H1 (cell line): ENCODE data around the gene ABCD1. TPM values are rescaled to one million over a fixed set of nuclear protein-coding genes. Genes with fewer than 3 reads are reported as not detected.

Experiments
- CTCF ChIA-PET: fragments of 300-600 bp; sonication (Branson Sonifier 250); formaldehyde crosslinking; loops from one replicate; lab custom pipeline; 2021; ENCODE audit not compliant: partially characterized antibody; lab: Charles Lee
- POLR2A ChIA-PET: fragments of 300-600 bp; sonication (Branson Sonifier 250); formaldehyde crosslinking; loops from one replicate; lab custom pipeline; 2021; ENCODE audit warnings: inconsistent platforms; ENCODE audit not compliant: partially characterized antibody; lab: Charles Lee
- DNase-seq, 2 experiments: peaks; one replicate each; pipeline versions ENCODE4 v3.0.0 to v3.0.0-alpha.2; 2010 to 2022; ENCODE audit warnings: low spot score in 2 of 2, low read depth in 1 of 2, mixed read lengths in 1 of 2
- FAIRE-seq: peaks from 2 replicates; lab custom pipeline; 2011; peaks lifted over from hg19 to GRCh38; lab: Jason Lieb, UNC
- H2AFZ ChIP-seq: 2 replicates; pipeline ENCODE4 v1.8.1; 2012; ENCODE audit warnings: low read length, inconsistent platforms
- H2AK5ac ChIP-seq: 2 replicates; pipeline ENCODE4 v1.6.1; 2013; ENCODE audit warnings: low read depth, low read length
- H2BK120ac ChIP-seq: replicated peaks from 2 replicates; pipeline ENCODE3; 2013; ENCODE audit warnings: low read depth, low read length, inconsistent platforms
- H2BK12ac ChIP-seq: 2 replicates; pipeline ENCODE4 v1.6.1; 2013; ENCODE audit warnings: low read depth, low read length
- H2BK15ac ChIP-seq: 2 replicates; pipeline ENCODE4 v1.6.1; 2013; ENCODE audit warnings: low read length
- H2BK20ac ChIP-seq: 2 replicates; pipeline ENCODE4 v1.6.1; 2013; ENCODE audit warnings: low read length
- H2BK5ac ChIP-seq: 2 replicates; pipeline ENCODE4 v1.6.1; 2013; ENCODE audit warnings: low read depth, low read length
- H3K14ac ChIP-seq: 2 replicates; pipeline ENCODE4 v1.6.1; 2013; ENCODE audit warnings: inconsistent platforms; ENCODE audit not compliant: insufficient read length
- H3K18ac ChIP-seq: 2 replicates; pipeline ENCODE4 v1.6.1; 2013; ENCODE audit warnings: low read length; ENCODE audit errors: extremely low read depth
- H3K23ac ChIP-seq: 2 replicates; pipeline ENCODE4 v1.6.1; 2013; ENCODE audit warnings: inconsistent platforms; ENCODE audit not compliant: insufficient read length
- H3K23me2 ChIP-seq: 2 replicates; pipeline ENCODE4 v1.6.1; 2013; ENCODE audit warnings: low read depth, low read length
- H3K27ac ChIP-seq: 2 replicates; pipeline ENCODE4 v1.6.1; 2011; ENCODE audit warnings: low read depth, low read length, inconsistent platforms
- H3K27me3 ChIP-seq, 4 experiments: replicated peaks in 1 of 4; 1 replicate in 1 of 4; 2 replicates in 3 of 4; pipeline versions ENCODE4 v1.6.1 to v1.8.1; 2011 to 2013; ENCODE audit warnings: low read length in 3 of 4, mild to moderate bottlenecking in 3 of 4, inconsistent platforms in 2 of 4, mixed read lengths in 2 of 4, moderate library complexity in 1 of 4; ENCODE audit not compliant: control insufficient read depth in 3 of 4, insufficient read depth in 3 of 4; ENCODE audit errors: extremely low read depth in 1 of 4
- H3K36me3 ChIP-seq, 4 experiments: 2 replicates each; pipeline versions ENCODE4 v1.6.1 to v1.8.1; 2011 to 2013; ENCODE audit warnings: mild to moderate bottlenecking in 4 of 4, low read length in 3 of 4, moderate library complexity in 2 of 4, control low read depth in 1 of 4, inconsistent platforms in 1 of 4; ENCODE audit not compliant: insufficient read depth in 4 of 4, control insufficient read depth in 2 of 4
- H3K4ac ChIP-seq: replicated peaks from 2 replicates; pipeline ENCODE3; 2013; ENCODE audit warnings: low read length, low read depth, mixed read lengths, inconsistent platforms; ENCODE audit not compliant: insufficient read length
- H3K4me1 ChIP-seq, 4 experiments: replicated peaks in 1 of 4; 1 replicate in 1 of 4; 2 replicates in 3 of 4; pipeline versions ENCODE4 v1.6.1 to v1.8.1; 2011 to 2013; ENCODE audit warnings: low read length in 3 of 4, inconsistent platforms in 2 of 4, mixed read lengths in 1 of 4; ENCODE audit not compliant: insufficient read depth in 4 of 4, control insufficient read depth in 3 of 4
- H3K4me2 ChIP-seq, 2 experiments: 2 replicates each; pipeline versions ENCODE4 v1.6.1 to v1.8.1; 2011 to 2013; ENCODE audit warnings: low read depth in 2 of 2, low read length in 2 of 2, control low read depth in 1 of 2, inconsistent platforms in 1 of 2, mild to moderate bottlenecking in 1 of 2; ENCODE audit not compliant: insufficient read depth in 1 of 2
- H3K4me3 ChIP-seq, 4 experiments: fragments of 200-600, 300-600 bp in 1 of 4; sonication (generic), shearing (Covaris generic), sonication (Bioruptor Twin) in 1 of 4; 2 replicates each; pipeline versions ENCODE4 v1.5.1 to v1.8.1; 2011 to 2016; ENCODE audit warnings: low read length in 4 of 4, low read depth in 3 of 4, control low read depth in 2 of 4, inconsistent platforms in 2 of 4, mild to moderate bottlenecking in 2 of 4, mixed read lengths in 1 of 4, moderate library complexity in 1 of 4; ENCODE audit not compliant: insufficient read depth in 2 of 4; ENCODE audit errors: extremely low read depth in 1 of 4
- H3K56ac ChIP-seq: replicated peaks from 2 replicates; pipeline ENCODE3; 2013; ENCODE audit warnings: low read depth, mild to moderate bottlenecking, mixed read lengths, low read length, inconsistent platforms; ENCODE audit not compliant: insufficient read length
- H3K79me1 ChIP-seq: 2 replicates; pipeline ENCODE4 v1.6.1; 2013; ENCODE audit warnings: low read depth, low read length, control low read depth
- H3K79me2 ChIP-seq, 2 experiments: 2 replicates each; pipeline versions ENCODE4 v1.6.1 to v1.8.1; 2012 to 2013; ENCODE audit warnings: low read length in 2 of 2, mild to moderate bottlenecking in 2 of 2, inconsistent platforms in 1 of 2; ENCODE audit not compliant: insufficient read depth in 2 of 2, control insufficient read depth in 1 of 2
- H3K9ac ChIP-seq, 4 experiments: replicated peaks in 1 of 4; 1 replicate in 1 of 4; 2 replicates in 3 of 4; pipeline versions ENCODE4 v1.6.1 to v1.8.1; 2011 to 2013; ENCODE audit warnings: low read depth in 3 of 4, low read length in 3 of 4, control low read depth in 2 of 4, mild to moderate bottlenecking in 2 of 4, moderate library complexity in 2 of 4, inconsistent platforms in 1 of 4; ENCODE audit errors: extremely low read depth in 1 of 4
- H3K9me3 ChIP-seq, 2 experiments: 2 replicates each; pipeline versions ENCODE4 v1.6.1 to v1.8.1; 2012 to 2013; ENCODE audit warnings: mild to moderate bottlenecking in 2 of 2, moderate library complexity in 2 of 2, control low read depth in 1 of 2, inconsistent platforms in 1 of 2, low read depth in 1 of 2, low read length in 1 of 2, mixed read lengths in 1 of 2; ENCODE audit not compliant: insufficient read depth in 2 of 2
- H4K20me1 ChIP-seq, 2 experiments: replicated peaks in 1 of 2; 2 replicates each; pipeline versions ENCODE3 to v1.8.1; 2011 to 2013; ENCODE audit warnings: inconsistent platforms in 2 of 2, low read length in 2 of 2, mild to moderate bottlenecking in 1 of 2; ENCODE audit not compliant: insufficient read depth in 2 of 2, control insufficient read depth in 1 of 2
- H4K5ac ChIP-seq: 2 replicates; pipeline ENCODE4 v1.6.1; 2013; ENCODE audit warnings: low read length, low read depth, mixed read lengths, inconsistent platforms; ENCODE audit not compliant: insufficient read length
- H4K8ac ChIP-seq: 2 replicates; pipeline ENCODE4 v1.8.0; 2013; ENCODE audit warnings: mild to moderate bottlenecking, moderate library complexity, low read length, inconsistent platforms; ENCODE audit not compliant: insufficient read depth; ENCODE audit errors: extremely low read depth
- H4K91ac ChIP-seq: replicated peaks from 2 replicates; pipeline ENCODE3; 2013; ENCODE audit warnings: low read length, mixed read lengths, inconsistent platforms; ENCODE audit not compliant: insufficient read length
- ATF2 ChIP-seq: IDR thresholded peaks from 2 replicates; pipeline ENCODE4 v1.6.1; 2012; ENCODE audit warnings: low read length, inconsistent platforms
- BCL11A ChIP-seq, 2 experiments: IDR thresholded peaks; one replicate each; pipeline ENCODE4 v1.6.1; 2011; ENCODE audit warnings: low read depth in 2 of 2, low read length in 2 of 2, mild to moderate bottlenecking in 2 of 2
- BRCA1 ChIP-seq: IDR thresholded peaks from 2 replicates; pipeline ENCODE4 v1.6.1; 2012; ENCODE audit warnings: low read depth, low read length, improper control_type of control experiment
- CHD1 ChIP-seq: IDR thresholded peaks from 2 replicates; pipeline ENCODE4 v1.6.1; 2012; ENCODE audit warnings: low read depth, low read length, improper control_type of control experiment
- CHD2 ChIP-seq: IDR thresholded peaks from 2 replicates; pipeline ENCODE4 v1.6.1; 2012; ENCODE audit warnings: low read length, improper control_type of control experiment
- FOSL1 ChIP-seq: IDR thresholded peaks from 2 replicates; pipeline ENCODE4 v1.6.1; 2011; ENCODE audit warnings: mild to moderate bottlenecking, low read depth, low read length, moderate library complexity; ENCODE audit not compliant: insufficient read depth
- GABPA ChIP-seq: IDR thresholded peaks from 2 replicates; pipeline ENCODE4 v1.6.1; 2011; ENCODE audit warnings: mild to moderate bottlenecking, low read length, moderate library complexity, borderline replicate concordance; ENCODE audit not compliant: insufficient read depth
- KDM1A ChIP-seq: fragments of 200-600, 300-600 bp; sonication (generic); IDR thresholded peaks from 2 replicates; pipeline ENCODE4 v1.7.1; 2016; ENCODE audit warnings: mild to moderate bottlenecking, low read length, borderline replicate concordance
- KDM5A ChIP-seq: fragments of 200-600 bp; IDR thresholded peaks from 2 replicates; pipeline ENCODE4 v1.7.1; 2012; ENCODE audit warnings: mild to moderate bottlenecking, low read length, inconsistent platforms, mixed read lengths
- MAX ChIP-seq: IDR thresholded peaks from 2 replicates; pipeline ENCODE4 v1.6.1; 2012; ENCODE audit warnings: inconsistent platforms
- SP1 ChIP-seq: IDR thresholded peaks from 2 replicates; pipeline ENCODE4 v1.6.1; 2011; ENCODE audit warnings: low read depth, low read length
- SP4 ChIP-seq: IDR thresholded peaks from 2 replicates; pipeline ENCODE4 v1.6.1; 2012; ENCODE audit warnings: low read length, inconsistent platforms
- TAF1 ChIP-seq: IDR thresholded peaks from 2 replicates; pipeline ENCODE4 v1.6.1; 2011; ENCODE audit warnings: mild to moderate bottlenecking, low read depth, low read length
- WGBS, 2 experiments: shearing (Covaris generic) in 1 of 2; methylation state at CpG; one replicate each; pipeline versions ENCODE4 v1.1.6 to v1.1.7; 2013 to 2015; ENCODE audit warnings: low lambda C conversion rate in 2 of 2, mixed read lengths in 2 of 2, inconsistent platforms in 1 of 2, low coverage in 1 of 2, missing lambda C conversion rate in 1 of 2; ENCODE audit not compliant: insufficient replicate concordance in 2 of 2, insufficient coverage in 1 of 2, insufficient read length in 1 of 2; ENCODE audit errors: extremely low coverage in 1 of 2, missing lambda C conversion rate in 1 of 2; 5-methylcytosine and 5-hydroxymethylcytosine counted together
- polyA plus RNA-seq, 7 experiments: library from polyadenylated mRNA; depleted of rRNA in 3 of 7; stranded (reverse) in 5 of 7; unstranded in 2 of 7; fragments of >200 nt in 5 of 7; fragments of 200-250 nt in 2 of 7; gene quantifications; 1 replicate in 5 of 7; 2 replicates in 1 of 7; 4 replicates in 1 of 7; pipeline versions ENCODE4 v1.2.1 to v1.2.3, GENCODE V29; 2011 to 2013; ENCODE audit warnings: missing spikeins in 2 of 7, mixed read lengths in 2 of 7
- total RNA-seq: library from RNA; stranded (reverse); fragmentation: NEBNext Ultra II Directional; extraction: Animal tissue kit (Norgen Biotek cat#: 25700); gene quantifications from 2 replicates; pipeline ENCODE4 v1.2.1, GENCODE V29; 2021

ABCD1 gene
- total and polyA plus RNA-seq, 2 of the 8 experiments (the other 6 are each of a cell fraction or from before 2014, with no cell fraction given), result 3.1 to 6.6 TPM

- Histone ChIP-seq H3K4me2 (no peak overlapping the region), H3K4me1 (peaks cover 0 to 2% (median 0%) of the 10 kb centered on the region in 4 experiments; a peak in 3 of 7 replicates), H3K27me3 (no peaks in the 10 kb centered on the region), H3K4me3 (no peak overlapping the region), H3K9me3 (no peaks in the 10 kb centered on the region), H4K20me1 (no peaks in the 10 kb centered on the region), H3K36me3 (peaks cover 0 to 23% (median 4%) of the 10 kb centered on the region in 4 experiments; a peak in 6 of 8 replicates), H4K8ac (no peak overlapping the region), H2AK5ac (no peak overlapping the region), H4K91ac (no peak overlapping the region), H3K14ac (no peak overlapping the region), H2BK15ac (no peak overlapping the region), H3K18ac (no peak overlapping the region), H3K27ac (no peak overlapping the region), H2BK12ac (no peak overlapping the region), H3K23ac (no peak overlapping the region), H3K23me2 (no peaks in the 10 kb centered on the region), H2BK20ac (no peak overlapping the region), H4K5ac (no peak overlapping the region), H3K56ac (no peak overlapping the region), H2AFZ (no peak overlapping the region), H3K79me1 (no peaks in the 10 kb centered on the region), H3K79me2 (no peaks in the 10 kb centered on the region), H3K4ac (no peak overlapping the region), H2BK120ac (no peak overlapping the region), H3K9ac (no peak overlapping the region), H2BK5ac (no peak overlapping the region)
- POLR2A ChIA-PET, result interaction anchor here (1.6 kb wide), 1 partner anchor 9 kb away, joined by 5 read pairs; no protein-coding TSS in a partner anchor
- FAIRE-seq (no peak), DNase-seq (no peak)
- WGBS, 2 experiments, result 96% methylated on average over 14 of the region's 18 CpGs; no CpG with 5 or more reads in 1 of the 2 experiments
- CTCF ChIA-PET, result interaction anchor here (0.9 to 3.9 kb wide), 6 partner anchors 17 to 207 kb away, joined by 3 to 10 read pairs (median 4); partner anchors contain the start of gene SLC6A8
- TF ChIP-seq CHD2 (no peak), MAX (no peak), BCL11A (IDR thresholded peaks at IDR 0.05; ENCODE audit: low read depth in 2 of 2, low read length in 2 of 2) (no peak), SP4 (no peak), FOSL1 (no peak), SP1 (no peak), KDM1A (no peak), TAF1 (no peak), BRCA1 (no peak), KDM5A (no peak), GABPA (no peak), ATF2 (no peak), CHD1 (no peak)
Observed at GRCh38 chrX:153704021-153704526, 20.6 kb upstream of the ABCD1 start.
